Activated CD4-positive, alpha-beta T cell treated with anti-CD3 and anti-CD28 coated beads for 24 hours (primary cell): Measurements from ENCODE around the gene GALNT11.

Experiments
- DNase-seq, 2 donors: peaks; one replicate each; pipeline ENCODE4 v3.0.0-alpha.2; 2020; ENCODE audit warnings: low read depth in 2 of 2

The GALNT11 gene

GRCh38 chr7:152117356-152117755 lies 91.9 kb downstream of the GALNT11 start:
- no peak for DNase-seq

- no peak for DNase-seq
Observed at GRCh38 chr7:152120210-152120609, 94.7 kb downstream of the GALNT11 start.

GRCh38 chr7:152120776-152121175 lies 95.3 kb downstream of the GALNT11 start:
- DNase-seq: no peak

- DNase-seq: no peak
Observed at GRCh38 chr7:152121432-152121831, 96.0 kb downstream of the GALNT11 start.

GRCh38 chr7:152122540-152122939 lies 97.1 kb downstream of the GALNT11 start:
- no peak for DNase-seq

GRCh38 chr7:152126741-152127140 lies 101.3 kb downstream of the GALNT11 start:
- DNase-seq: no peak

GRCh38 chr7:152127229-152127628 lies 101.8 kb downstream of the GALNT11 start:
- no peak for DNase-seq

- DNase-seq: no peak
Observed at GRCh38 chr7:152128252-152128651, 102.8 kb downstream of the GALNT11 start.

- DNase-seq: no peak
Observed at GRCh38 chr7:152128741-152129461, 103.4 kb downstream of the GALNT11 start.

GRCh38 chr7:152129682-152130081 lies 104.2 kb downstream of the GALNT11 start:
- DNase-seq: no peak

GRCh38 chr7:152130658-152131590 lies 105.5 kb downstream of the GALNT11 start:
- no peak for DNase-seq

- no peak for DNase-seq
Observed at GRCh38 chr7:152131981-152132494, 106.6 kb downstream of the GALNT11 start.

- DNase-seq: no peak
Observed at GRCh38 chr7:152132812-152133211, 107.3 kb downstream of the GALNT11 start.

- DNase-seq: no peak
Observed at GRCh38 chr7:152133804-152134203, 108.3 kb downstream of the GALNT11 start.

GRCh38 chr7:152136686-152137085 lies 111.2 kb downstream of the GALNT11 start:
- no peak for DNase-seq

- no peak for DNase-seq
Observed at GRCh38 chr7:152137476-152138025, 112.1 kb downstream of the GALNT11 start.

GRCh38 chr7:152140067-152140466 lies 114.6 kb downstream of the GALNT11 start:
- DNase-seq: no peak

- DNase-seq: no peak
Observed at GRCh38 chr7:152140560-152140959, 115.1 kb downstream of the GALNT11 start.

- no peak for DNase-seq
Observed at GRCh38 chr7:152142976-152143595, 117.6 kb downstream of the GALNT11 start.

GRCh38 chr7:152144557-152145245 lies 119.2 kb downstream of the GALNT11 start:
- DNase-seq: no peak

GRCh38 chr7:152145853-152146466 lies 120.5 kb downstream of the GALNT11 start:
- no peak for DNase-seq
